ENCODE results near the gene RASSF8. TPM values are rescaled to one million over a fixed set of nuclear protein-coding genes. Genes with fewer than 3 reads are reported as not detected.

Gene RASSF8
- total RNA-seq, 1 experiment from 2014 or later: 26.5 TPM

GRCh38 chr12:26014085-26014484, 55.6 kb downstream of the RASSF8 start:
- Histone ChIP-seq H2AFZ (no peak overlapping the region), H3K9me2 (ENCODE audit: insufficient read depth) (no peaks in the 10 kb centered on the region), H4K20me1 (ENCODE audit: insufficient read depth) (no peaks in the 10 kb centered on the region), H3K27ac (no peak overlapping the region), H3K9me3 (ENCODE audit: insufficient read depth, low read depth) (no peaks in the 10 kb centered on the region), H3K4me3 (no peak overlapping the region), H3K4me1 (replicated peaks; ENCODE audit: insufficient read depth) (no peaks in the 10 kb centered on the region), H3F3A (ENCODE audit: insufficient read depth, low read depth) (no peaks in the 10 kb centered on the region; the same call in 1 of the 2 replicates), H3K79me2 (ENCODE audit: low read depth) (peaks cover 17% of the 10 kb centered on the region; the same call in 1 of the 2 replicates), H3K4me2 (no peak overlapping the region), H3K36me3 (ENCODE audit: low read depth) (no peaks in the 10 kb centered on the region), H3K27me3 (ENCODE audit: insufficient read depth, low read depth) (no peaks in the 10 kb centered on the region)
- no peak for DNase-seq
- TF ChIP-seq EZH2 (IDR thresholded peaks at IDR 0.05; ENCODE audit: low read depth): no peak
- no peak for TF ChIP-seq CTCF (conservative IDR thresholded peaks at IDR 0.05)
- POLR2A ChIA-PET (ENCODE audit: unreplicated experiment): no interaction called here
- no TSS peak for BruUV-seq (replicated peaks)
- intact Hi-C loops (cut with micrococcal nuclease; ENCODE audit: unreplicated experiment): loop anchor here (5.0 kb wide), 1 partner anchor 57 kb away; the partner anchor contains the start of gene RASSF8
- CTCF ChIA-PET: interaction anchor here (0.7 kb wide), 1 partner anchor 15 kb away, joined by 3 read pairs; no protein-coding TSS in a partner anchor

GRCh38 chr12:26016516-26016915, 58.0 kb downstream of the RASSF8 start:
- POLR2A ChIA-PET (ENCODE audit: unreplicated experiment): no interaction called here

DNA sequence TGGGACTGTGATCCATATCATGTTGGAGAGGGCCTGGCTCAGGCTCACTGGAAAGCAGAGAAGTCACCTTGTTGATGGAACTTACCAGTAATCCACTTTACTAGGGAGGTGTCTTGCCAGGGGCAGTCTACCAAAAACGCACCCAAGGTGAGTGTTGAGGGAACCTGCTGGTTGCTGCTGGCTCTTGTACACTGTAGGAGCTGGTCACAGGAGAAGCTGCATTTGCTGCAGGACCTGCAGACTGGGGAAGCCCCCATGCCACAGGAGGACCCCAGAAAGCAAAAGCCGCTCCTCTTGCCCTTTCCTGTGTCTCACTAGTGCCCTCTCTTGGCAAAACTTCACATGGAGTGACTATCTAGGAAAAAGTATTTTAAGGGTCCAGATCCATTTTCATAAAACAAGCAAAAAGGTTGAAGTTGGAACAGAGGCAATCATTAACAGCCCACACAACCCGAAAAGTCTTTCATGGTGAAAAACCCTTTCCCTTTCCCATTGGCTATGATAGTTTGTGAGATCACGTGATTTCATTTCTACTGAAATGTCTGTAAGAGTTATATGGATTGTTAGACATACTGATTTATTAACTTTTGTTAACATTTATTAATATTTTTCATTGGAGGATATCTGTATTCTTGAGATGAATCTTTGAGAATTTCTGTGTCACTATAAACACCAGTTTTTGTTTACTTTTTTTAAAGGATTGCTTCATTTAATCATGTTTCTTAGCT, 59.2 kb downstream of the RASSF8 start:
- Histone ChIP-seq H2AFZ (no peak overlapping the region), H3K4me3 (no peak overlapping the region), H3K36me3 (ENCODE audit: low read depth) (no peaks in the 10 kb centered on the region), H3K79me2 (ENCODE audit: low read depth) (peaks cover 22% of the 10 kb centered on the region; the same call in 1 of the 2 replicates), H3K4me2 (no peak overlapping the region), H3K9me3 (ENCODE audit: insufficient read depth, low read depth) (no peaks in the 10 kb centered on the region), H3K27ac (no peak overlapping the region), H4K20me1 (ENCODE audit: insufficient read depth) (no peaks in the 10 kb centered on the region), H3K9me2 (ENCODE audit: insufficient read depth) (no peaks in the 10 kb centered on the region), H3K4me1 (replicated peaks; ENCODE audit: insufficient read depth) (no peaks in the 10 kb centered on the region), H3K27me3 (ENCODE audit: insufficient read depth, low read depth) (no peaks in the 10 kb centered on the region), H3F3A (ENCODE audit: insufficient read depth, low read depth) (no peaks in the 10 kb centered on the region; the same call in 1 of the 2 replicates)
- peak in 1 of 2 experiments; percentile 8 for DNase-seq
- POLR2A ChIA-PET (ENCODE audit: unreplicated experiment): interaction anchor here (0.6 kb wide), 1 partner anchor 12 kb away, joined by 3 read pairs; no protein-coding TSS in a partner anchor
- intact Hi-C loops (cut with micrococcal nuclease; ENCODE audit: unreplicated experiment): no loop called here
- TF ChIP-seq CTCF (conservative IDR thresholded peaks at IDR 0.05): peak; percentile 62; the same call in 1 of the 2 replicates
- TF ChIP-seq EZH2 (IDR thresholded peaks at IDR 0.05; ENCODE audit: low read depth): no peak
- no TSS peak for BruUV-seq (replicated peaks)
- CTCF ChIA-PET: interaction anchor here (0.9 kb wide), 1 partner anchor 578 kb away, joined by 3 read pairs; no protein-coding TSS in a partner anchor

More at GRCh38 chr12:26016516-26016915, 58.0 kb downstream of the RASSF8 start:
- intact Hi-C loops (cut with micrococcal nuclease; ENCODE audit: unreplicated experiment): no loop called here
- Histone ChIP-seq H3K79me2 (ENCODE audit: low read depth) (peaks cover 22% of the 10 kb centered on the region; the same call in 1 of the 2 replicates), H3K27me3 (ENCODE audit: insufficient read depth, low read depth) (no peaks in the 10 kb centered on the region), H3K4me3 (no peak overlapping the region), H2AFZ (no peak overlapping the region), H4K20me1 (ENCODE audit: insufficient read depth) (no peaks in the 10 kb centered on the region), H3K9me3 (ENCODE audit: insufficient read depth, low read depth) (no peaks in the 10 kb centered on the region), H3K4me2 (no peak overlapping the region), H3K27ac (no peak overlapping the region), H3K4me1 (replicated peaks; ENCODE audit: insufficient read depth) (no peaks in the 10 kb centered on the region), H3K9me2 (ENCODE audit: insufficient read depth) (no peaks in the 10 kb centered on the region), H3K36me3 (ENCODE audit: low read depth) (no peaks in the 10 kb centered on the region), H3F3A (ENCODE audit: insufficient read depth, low read depth) (no peaks in the 10 kb centered on the region; the same call in 1 of the 2 replicates)
- BruUV-seq (replicated peaks): no TSS peak
- CTCF ChIA-PET: interaction anchor here (0.6 kb wide), 1 partner anchor 496 kb away, joined by 4 read pairs; no protein-coding TSS in a partner anchor
- TF ChIP-seq CTCF (conservative IDR thresholded peaks at IDR 0.05) (no peak), EZH2 (IDR thresholded peaks at IDR 0.05; ENCODE audit: low read depth) (no peak)
- no peak for DNase-seq

Data from PC-9 (cell line).